H9 (cell line): Measurements from ENCODE around the gene PP2D1. TPM values are rescaled to one million over a fixed set of nuclear protein-coding genes. Genes with fewer than 3 reads are reported as not detected.

ENCODE experiments used
- DNase-seq: peaks from one replicate; pipeline ENCODE4 v3.0.0-alpha.2; 2017
- H2AFZ ChIP-seq: one replicate; pipeline ENCODE4 v1.6.1; 2013; ENCODE audit warnings: mild to moderate bottlenecking, low read length, control low read depth, moderate library complexity
- H2AK5ac ChIP-seq: 2 replicates; pipeline ENCODE4 v1.6.1; 2013; ENCODE audit warnings: low read length, control low read depth, mixed read lengths; ENCODE audit not compliant: insufficient read length
- H2BK120ac ChIP-seq: one replicate; pipeline ENCODE4 v1.6.1; 2013; ENCODE audit warnings: low read depth, mild to moderate bottlenecking, low read length, control low read depth, inconsistent platforms; ENCODE audit not compliant: poor library complexity, severe bottlenecking
- H2BK12ac ChIP-seq: 2 replicates; pipeline ENCODE4 v1.6.1; 2013; ENCODE audit warnings: low read length, control low read depth, mixed read lengths, low read depth; ENCODE audit not compliant: insufficient read length
- H2BK15ac ChIP-seq: 2 replicates; pipeline ENCODE4 v1.6.1; 2013; ENCODE audit warnings: low read depth, low read length, control low read depth
- H2BK20ac ChIP-seq: one replicate; pipeline ENCODE4 v1.6.1; 2013; ENCODE audit warnings: low read depth, mild to moderate bottlenecking, low read length, control low read depth, inconsistent platforms; ENCODE audit not compliant: poor library complexity, severe bottlenecking
- H2BK5ac ChIP-seq: 2 replicates; pipeline ENCODE4 v1.6.1; 2013; ENCODE audit warnings: low read length, control low read depth, mixed read lengths; ENCODE audit not compliant: insufficient read length
- H3K14ac ChIP-seq: 2 replicates; pipeline ENCODE4 v1.6.1; 2013; ENCODE audit warnings: low read length, control low read depth; ENCODE audit not compliant: insufficient read depth
- H3K18ac ChIP-seq: 2 replicates; pipeline ENCODE4 v1.6.1; 2013; ENCODE audit warnings: low read depth, mild to moderate bottlenecking, mixed read lengths, low read length, control low read depth; ENCODE audit not compliant: insufficient read length
- H3K23ac ChIP-seq: 2 replicates; pipeline ENCODE4 v1.6.1; 2013; ENCODE audit warnings: low read length, control low read depth, mixed read lengths, low read depth; ENCODE audit not compliant: insufficient read length
- H3K23me2 ChIP-seq: 2 replicates; pipeline ENCODE4 v1.6.1; 2013; ENCODE audit warnings: low read depth, mild to moderate bottlenecking, mixed read lengths, low read length, control low read depth; ENCODE audit not compliant: insufficient read length, poor library complexity, severe bottlenecking
- H3K27ac ChIP-seq: 2 replicates; pipeline ENCODE4 v1.5.1; 2013; ENCODE audit warnings: low read length, control low read depth, mixed read lengths, low read depth; ENCODE audit not compliant: insufficient read length
- H3K27me3 ChIP-seq: 2 replicates; pipeline ENCODE4 v1.6.1; 2013; ENCODE audit warnings: low read length, control low read depth, inconsistent platforms; ENCODE audit not compliant: insufficient read depth
- H3K4ac ChIP-seq: 2 replicates; pipeline ENCODE4 v1.6.1; 2013; ENCODE audit warnings: low read depth, mild to moderate bottlenecking, control low read depth, inconsistent platforms, low read length, moderate library complexity
- H3K4me1 ChIP-seq: 2 replicates; pipeline ENCODE4 v1.6.1; 2013; ENCODE audit warnings: low read length, control low read depth, inconsistent platforms; ENCODE audit not compliant: insufficient read depth
- H3K4me2 ChIP-seq: 2 replicates; pipeline ENCODE4 v1.6.1; 2013; ENCODE audit warnings: low read length, control low read depth, mixed read lengths; ENCODE audit not compliant: insufficient read length, insufficient read depth
- H3K56ac ChIP-seq: 2 replicates; pipeline ENCODE4 v1.6.1; 2013; ENCODE audit warnings: low read depth, mild to moderate bottlenecking, mixed read lengths, low read length, control low read depth; ENCODE audit not compliant: insufficient read length
- H3K79me1 ChIP-seq: 2 replicates; pipeline ENCODE4 v1.6.1; 2013; ENCODE audit warnings: low read depth, mild to moderate bottlenecking, moderate library complexity, low read length, control low read depth, inconsistent platforms; ENCODE audit not compliant: insufficient read depth, poor library complexity, severe bottlenecking
- H3K79me2 ChIP-seq: 2 replicates; pipeline ENCODE4 v1.6.1; 2013; ENCODE audit warnings: low read length, control low read depth, inconsistent platforms; ENCODE audit not compliant: insufficient read depth
- H3K9ac ChIP-seq: 2 replicates; pipeline ENCODE4 v1.6.1; 2013; ENCODE audit warnings: low read length, control low read depth, mixed read lengths; ENCODE audit not compliant: insufficient read length; ENCODE audit errors: extremely low read depth
- H3K9me3 ChIP-seq: one replicate; pipeline ENCODE4 v1.6.1; 2013; ENCODE audit warnings: low read depth, low read length, inconsistent platforms; ENCODE audit not compliant: control insufficient read depth
- H3T11ph ChIP-seq: one replicate; pipeline ENCODE4 v1.6.1; 2013; ENCODE audit warnings: mild to moderate bottlenecking, low read length, control low read depth, inconsistent platforms
- H4K20me1 ChIP-seq: one replicate; pipeline ENCODE4 v1.6.1; 2013; ENCODE audit not compliant: control insufficient read depth, insufficient read length, insufficient read depth
- H4K5ac ChIP-seq: 2 replicates; pipeline ENCODE4 v1.6.1; 2013; ENCODE audit warnings: low read depth, mild to moderate bottlenecking, mixed read lengths, low read length, control low read depth; ENCODE audit not compliant: insufficient read length
- H4K8ac ChIP-seq: replicated peaks from 2 replicates; pipeline ENCODE4 v1.6.1; 2013; ENCODE audit warnings: low read length, control low read depth, mixed read lengths, low read depth; ENCODE audit not compliant: insufficient read length
- H4K91ac ChIP-seq: 2 replicates; pipeline ENCODE4 v1.6.1; 2013; ENCODE audit warnings: low read depth, mild to moderate bottlenecking, moderate library complexity, mixed read lengths, low read length, control low read depth; ENCODE audit not compliant: insufficient read length
- H3K27ac Mint-ChIP-seq, 3 experiments: 2 replicates in 2 of 3; 3 replicates in 1 of 3; pipeline ENCODE4 v1.8.0; 2020 to 2021; ENCODE audit warnings: mixed read lengths in 3 of 3, mild to moderate bottlenecking in 1 of 3, moderate library complexity in 1 of 3
- H3K27me3 Mint-ChIP-seq: 2 replicates; pipeline ENCODE4 v1.8.0; 2021; ENCODE audit warnings: low read depth, mild to moderate bottlenecking, moderate library complexity, mixed read lengths
- H3K36me3 Mint-ChIP-seq, 3 experiments: 2 replicates in 2 of 3; 3 replicates in 1 of 3; pipeline ENCODE4 v1.8.0; 2020 to 2021; ENCODE audit warnings: low read depth in 3 of 3, mixed read lengths in 3 of 3; ENCODE audit not compliant: insufficient read depth in 1 of 3
- H3K4me1 Mint-ChIP-seq, 2 experiments: 2 replicates each; pipeline ENCODE4 v1.8.0; 2020; ENCODE audit warnings: mixed read lengths in 2 of 2
- H3K4me3 Mint-ChIP-seq, 2 experiments: 2 replicates in 1 of 2; 3 replicates in 1 of 2; pipeline ENCODE4 v1.8.0; 2020 to 2021; ENCODE audit warnings: mild to moderate bottlenecking in 2 of 2, mixed read lengths in 2 of 2, moderate library complexity in 1 of 2
- H3K9me3 Mint-ChIP-seq, 2 experiments: 2 replicates in 1 of 2; 3 replicates in 1 of 2; pipeline ENCODE4 v1.8.0; 2020; ENCODE audit warnings: mild to moderate bottlenecking in 2 of 2, mixed read lengths in 2 of 2, moderate library complexity in 1 of 2
- CTCF ChIP-seq: fragments of 200-600 bp; sonication (generic); conservative IDR thresholded peaks from 3 replicates; pipeline ENCODE4 v1.8.0; 2021; ENCODE audit warnings: antibody characterized with exemption, mild to moderate bottlenecking
- WGBS: extraction: QIAGEN DNeasy Blood & Tissue Kit; methylation state at CpG from one replicate; pipeline ENCODE4 v1.1.7; 2013; ENCODE audit warnings: missing lambda C conversion rate, low lambda C conversion rate, mixed read lengths; ENCODE audit not compliant: insufficient read length; ENCODE audit errors: extremely low coverage; 5-methylcytosine and 5-hydroxymethylcytosine counted together
- total RNA-seq: library from RNA; stranded (reverse); gene quantifications from 2 replicates; pipeline ENCODE4 v1.2.1, GENCODE V29; 2021

PP2D1 gene
- total RNA-seq, 1 experiment from 2014 or later: not detected

- H3K4me2 ChIP-seq: no peak overlapping the region
- H4K8ac ChIP-seq: no peak overlapping the region
- no peak overlapping the region for H3K14ac ChIP-seq
- no peak overlapping the region for H3K4ac ChIP-seq
- no peak overlapping the region for H2AFZ ChIP-seq
- H3K79me2 ChIP-seq: no peaks in the 10 kb centered on the region
- Mint-ChIP-seq H3K4me3 (no peak overlapping the region), H3K4me1 (peaks cover 15 to 20% of the 10 kb centered on the region in 2 experiments), H3K36me3 (no peaks in the 10 kb centered on the region), H3K27me3 (peaks cover 7% of the 10 kb centered on the region), H3K27ac (no peak overlapping the region), H3K9me3 (no peaks in the 10 kb centered on the region)
- no peak overlapping the region for H3K27ac ChIP-seq
- H4K20me1 ChIP-seq: no peaks in the 10 kb centered on the region
- H3K9ac ChIP-seq: no peak overlapping the region
- no peaks in the 10 kb centered on the region for H3K4me1 ChIP-seq
- no peaks in the 10 kb centered on the region for H3K9me3 ChIP-seq
- H3K27me3 ChIP-seq: no peaks in the 10 kb centered on the region
- H3K56ac ChIP-seq: no peak overlapping the region
- DNase-seq: no peak
- H2AK5ac ChIP-seq: no peak overlapping the region
- H4K5ac ChIP-seq: no peak overlapping the region
- H4K91ac ChIP-seq: no peak overlapping the region
- H3K79me1 ChIP-seq: no peaks in the 10 kb centered on the region
- no peak overlapping the region for H2BK5ac ChIP-seq
- no peak overlapping the region for H2BK20ac ChIP-seq
- peaks cover 12% of the 10 kb centered on the region for H3K23me2 ChIP-seq
- H2BK12ac ChIP-seq: no peak overlapping the region
- no peak for TF ChIP-seq CTCF
- H3T11ph ChIP-seq: no peak overlapping the region
- H2BK120ac ChIP-seq: no peak overlapping the region
- no peak overlapping the region for H2BK15ac ChIP-seq
- WGBS: no CpG with 5 or more reads among the region's 4 CpGs
- no peak overlapping the region for H3K18ac ChIP-seq
- no peak overlapping the region for H3K23ac ChIP-seq
Measured at GRCh38 chr3:20043825-20044224, 31.8 kb upstream of the PP2D1 start.
